ENCODE measurements around the gene SNCB.

The SNCB gene

GRCh38 chr5:176660860-176661641 lies 30.7 kb upstream of the SNCB start:
- DNase-seq: peak; percentile 74

- DNase-seq: no peak
Measured at GRCh38 chr5:176660530-176660859, 30.2 kb upstream of the SNCB start.

GRCh38 chr5:176659860-176660461 lies 29.6 kb upstream of the SNCB start:
- DNase-seq: no peak

GRCh38 chr5:176659512-176659839 lies 29.1 kb upstream of the SNCB start:
- DNase-seq: no peak

- DNase-seq: no peak
Measured at GRCh38 chr5:176658817-176659511, 28.6 kb upstream of the SNCB start.

GRCh38 chr5:176658007-176658599 lies 27.8 kb upstream of the SNCB start:
- DNase-seq: peak; percentile 68

GRCh38 chr5:176656467-176656990 lies 26.2 kb upstream of the SNCB start:
- no peak for DNase-seq

- DNase-seq: no peak
Measured at GRCh38 chr5:176654856-176655255, 24.5 kb upstream of the SNCB start.

- DNase-seq: no peak
Measured at GRCh38 chr5:176653401-176654385, 23.4 kb upstream of the SNCB start.

- DNase-seq: no peak
Measured at GRCh38 chr5:176652136-176652535, 21.8 kb upstream of the SNCB start.

- no peak for DNase-seq
Measured at GRCh38 chr5:176651472-176651980, 21.2 kb upstream of the SNCB start.

GRCh38 chr5:176650354-176650884 lies 20.1 kb upstream of the SNCB start:
- DNase-seq: no peak

GRCh38 chr5:176648474-176649194 lies 18.3 kb upstream of the SNCB start:
- no peak for DNase-seq

- DNase-seq: no peak
Measured at GRCh38 chr5:176647843-176648473, 17.6 kb upstream of the SNCB start.

- DNase-seq: peak; percentile 99
Measured at GRCh38 chr5:176647030-176647842, 16.9 kb upstream of the SNCB start, which contains the start of gene TSPAN17. Gene TSPAN17 (plus strand): TSS chr5:176647484. CDS start chr5:176647616, 132 bp downstream.

- no peak for DNase-seq
Measured at GRCh38 chr5:176646707-176647029, 16.3 kb upstream of the SNCB start.

- no peak for DNase-seq
Measured at GRCh38 chr5:176646049-176646706, 15.8 kb upstream of the SNCB start.

GRCh38 chr5:176644878-176645670 lies 14.7 kb upstream of the SNCB start:
- no peak for DNase-seq
